Measurements from ENCODE around the gene SLC9A3.
A peak's percentile ranks its signal among the peaks of the same experiment; 100 is the strongest.

Gene SLC9A3

GRCh38 chr5:438481-438981 is 85.7 kb downstream of the SLC9A3 start:
- DNase-seq, result no peak

GRCh38 chr5:437281-437771 is 86.9 kb downstream of the SLC9A3 start:
- no peak for DNase-seq

GRCh38 chr5:436641-436975 is 87.6 kb downstream of the SLC9A3 start:
- no peak for DNase-seq

- DNase-seq, result no peak
These were observed 88.1 kb downstream of the SLC9A3 start for GRCh38 chr5:435961-436640.

GRCh38 chr5:435156-435790 is 89.0 kb downstream of the SLC9A3 start:
- DNase-seq, result no peak

- DNase-seq, result no peak
These were observed 89.7 kb downstream of the SLC9A3 start for GRCh38 chr5:434443-435146.

- no peak for DNase-seq
These were observed 90.4 kb downstream of the SLC9A3 start for GRCh38 chr5:433836-434235.

GRCh38 chr5:432928-433791 is 91.1 kb downstream of the SLC9A3 start:
- no peak for DNase-seq

GRCh38 chr5:432201-432927 is 91.9 kb downstream of the SLC9A3 start:
- DNase-seq, result no peak

- no peak for DNase-seq
These were observed 92.6 kb downstream of the SLC9A3 start for GRCh38 chr5:431711-432050.

- DNase-seq, result peak; percentile 73
These were observed 93.1 kb downstream of the SLC9A3 start for GRCh38 chr5:431001-431710.

- no peak for DNase-seq
These were observed 93.9 kb downstream of the SLC9A3 start for GRCh38 chr5:430214-430925.

GRCh38 chr5:429453-430188 is 94.6 kb downstream of the SLC9A3 start:
- no peak for DNase-seq

GRCh38 chr5:428754-429452 is 95.3 kb downstream of the SLC9A3 start:
- DNase-seq, result no peak

GRCh38 chr5:428219-428618 is 96.0 kb downstream of the SLC9A3 start:
- no peak for DNase-seq

GRCh38 chr5:427415-428087 is 96.7 kb downstream of the SLC9A3 start:
- DNase-seq, result no peak

- DNase-seq, result no peak
These were observed 97.8 kb downstream of the SLC9A3 start for GRCh38 chr5:426392-426976.

GRCh38 chr5:425714-426113 is 98.5 kb downstream of the SLC9A3 start:
- DNase-seq, result no peak

Measured in stimulated activated CD8-positive, alpha-beta memory T cell treated with anti-CD3 and anti-CD28 coated beads, Interleukin-4, amount 100 ng/mL, for 48 hours (primary cell).